Stomach (tissue), 9 donors: ENCODE measurements around the gene NUDT6. TPM values are rescaled to one million over a fixed set of nuclear protein-coding genes. Genes with fewer than 3 reads are reported as not detected.
"Not testable (repeated sequence)": the region's sequence is repeated elsewhere in the genome, so short reads cannot be mapped to it uniquely, and the experiment has no call there.

Experiments used
- DNase-seq, 2 donors: peaks; one replicate each; pipeline versions ENCODE4 v3.0.0 to v3.0.0-alpha.2; 2013 to 2019
- H3K27ac ChIP-seq, 5 donors: fragments of 200-600 bp in 4 of 5; sonication (generic) in 4 of 5; one replicate each; pipeline ENCODE4 v1.5.1; 2013 to 2019; ENCODE audit warnings: mild to moderate bottlenecking in 1 of 5, moderate library complexity in 1 of 5
- H3K27me3 ChIP-seq, 3 donors: fragments of 200-600 bp; sonication (generic); one replicate each; pipeline ENCODE4 v1.5.1; 2017 to 2019; ENCODE audit warnings: mixed run types in 1 of 3
- H3K36me3 ChIP-seq, 4 donors: fragments of 200-600 bp; sonication (generic); 1 replicate in 3 of 4; 2 replicates in 1 of 4; pipeline ENCODE4 v1.5.1; 2016 to 2019
- H3K4me1 ChIP-seq, 4 donors: fragments of 200-600 bp; sonication (generic); one replicate each; pipeline ENCODE4 v1.5.1; 2016 to 2019
- H3K4me3 ChIP-seq, 4 donors: fragments of 200-600 bp; sonication (generic) in 3 of 4; one replicate each; pipeline ENCODE4 v1.5.1; 2016 to 2019; ENCODE audit warnings: mild to moderate bottlenecking in 1 of 4
- H3K9me3 ChIP-seq, 4 donors: fragments of 200-600 bp; sonication (generic); one replicate each; pipeline ENCODE4 v1.5.1; 2016 to 2019
- CTCF ChIP-seq, 7 experiments: fragments of 450-650 bp in 4 of 7; fragments of 200-600 bp in 3 of 7; sonication (generic) in 3 of 7; IDR thresholded peaks; one replicate each; pipeline ENCODE4 v1.5.1; 2016 to 2019; ENCODE audit warnings: antibody characterized with exemption in 7 of 7, control low read depth in 2 of 7, mild to moderate bottlenecking in 1 of 7
- EP300 ChIP-seq: sonication (generic); formaldehyde crosslinking; IDR thresholded peaks from one replicate; pipeline ENCODE4 v1.6.1; 2017; ENCODE audit warnings: antibody characterized with exemption
- POLR2A ChIP-seq, 4 donors: fragments of 450-650 bp; IDR thresholded peaks; one replicate each; pipeline ENCODE4 v1.6.1; 2016; ENCODE audit warnings: antibody characterized with exemption in 4 of 4, control low read depth in 2 of 4, mild to moderate bottlenecking in 1 of 4, moderate library complexity in 1 of 4
- POLR2AphosphoS5 ChIP-seq, 3 donors: sonication (generic); formaldehyde crosslinking; IDR thresholded peaks; one replicate each; pipeline ENCODE4 v1.6.1; 2016; ENCODE audit warnings: antibody characterized with exemption in 3 of 3
- WGBS, 5 donors: extraction: QIAGEN DNeasy Blood & Tissue Kit in 3 of 5; methylation state at CpG; one replicate each; pipeline versions ENCODE4 v1.1.5 to v1.1.7; 2013 to 2018; 5-methylcytosine and 5-hydroxymethylcytosine counted together
- intact Hi-C: fragments of 100-400 bp; cut with DNase I; formaldehyde crosslinking; loops from one replicate; pipeline ENCODE4 v1.15.1; 2023; ENCODE audit warnings: low total_unique reads
- polyA plus RNA-seq, 3 donors: library from polyadenylated mRNA; stranded (reverse); fragments of 200-250 nt; gene quantifications; one replicate each; pipeline ENCODE4 v1.2.3, GENCODE V29; 2013
- total RNA-seq, 5 donors: library from RNA; depleted of rRNA; stranded (reverse); fragments of >200 nt; gene quantifications; one replicate each; pipeline versions ENCODE4 v1.1.0 to v1.2.3, GENCODE V29; 2014 to 2016
- donor health status: healthy with polysubstance abuse.
- donor health status: Bipolar disorder and iron deficiency.
- donor health status: healthy.

Gene NUDT6
- total and polyA plus RNA-seq, 8 donors: 0.58 to 10.5 (median 5.7) TPM; not detected in 1

- TF ChIP-seq EP300: no peak
- no peak for TF ChIP-seq POLR2AphosphoS5 (IDR thresholded peaks at IDR 0.05)
- no peak for TF ChIP-seq POLR2A (IDR thresholded peaks at IDR 0.05)
- TF ChIP-seq CTCF (IDR thresholded peaks at IDR 0.05): no peak
- Histone ChIP-seq H3K36me3 (no peaks in the 10 kb centered on the region), H3K4me1 (peaks cover 0 to 29% (median 14%) of the 10 kb centered on the region in 4 donors), H3K9me3 (no peaks in the 10 kb centered on the region), H3K4me3 (peak overlapping the region in 1 of 4 donors; percentile 3), H3K27ac (peak overlapping the region in 4 of 5 donors; percentile 1 to 66 (median 45)), H3K27me3 (no peaks in the 10 kb centered on the region)
- 47 to 59% (median 54%) methylated on average over 2 of the region's 2 CpGs for WGBS, 5 donors
- DNase-seq: no peak
- intact Hi-C loops: no loop called here
Measured at GRCh38 chr4:122855353-122855890, 67.0 kb downstream of the NUDT6 start.

- Histone ChIP-seq H3K27ac (peak overlapping the region in 4 of 5 donors; percentile 43 to 66 (median 52)), H3K4me1 (peaks cover 0 to 29% (median 14%) of the 10 kb centered on the region in 4 donors), H3K36me3 (no peaks in the 10 kb centered on the region), H3K27me3 (no peaks in the 10 kb centered on the region), H3K4me3 (peak overlapping the region in 3 of 4 donors; percentile 3 to 19 (median 15)), H3K9me3 (no peaks in the 10 kb centered on the region)
- intact Hi-C loops: no loop called here
- TF ChIP-seq EP300: no peak
- whole genome bisulfite sequencing, 5 donors: 44 to 55% (median 49%) methylated on average over 10 of the region's 10 CpGs
- DNase-seq: peak in 1 of 2 donors; percentile 75
Measured at GRCh38 chr4:122854447-122855352, 67.7 kb downstream of the NUDT6 start.

GRCh38 chr4:122851568-122851967 is 70.8 kb downstream of the NUDT6 start:
- peaks cover 0 to 31% (median 10%) of the 10 kb centered on the region in 4 donors for H3K4me1 ChIP-seq
- no peaks in the 10 kb centered on the region for H3K27me3 ChIP-seq
- no peaks in the 10 kb centered on the region for H3K36me3 ChIP-seq
- DNase-seq: no peak
- intact Hi-C loops: no loop called here
- H3K27ac ChIP-seq: no peak overlapping the region
- no peak for TF ChIP-seq CTCF (IDR thresholded peaks at IDR 0.05)
- no peak for TF ChIP-seq POLR2AphosphoS5 (IDR thresholded peaks at IDR 0.05)
- TF ChIP-seq POLR2A (IDR thresholded peaks at IDR 0.05): no peak
- no peaks in the 10 kb centered on the region for H3K9me3 ChIP-seq
- no peak overlapping the region for H3K4me3 ChIP-seq

GRCh38 chr4:122849789-122850188 is 72.6 kb downstream of the NUDT6 start:
- H3K27me3 ChIP-seq, DNase-seq, H3K36me3 ChIP-seq, H3K27ac ChIP-seq, H3K9me3 ChIP-seq, intact Hi-C loops, H3K4me3 ChIP-seq: not testable (repeated sequence)
- 90 to 99% (median 97%) methylated on average over 3 of the region's 3 CpGs for WGBS, 5 donors
- H3K4me1 ChIP-seq: peaks cover 0 to 19% (median 5%) of the 10 kb centered on the region in 4 donors

GRCh38 chr4:122847931-122848330 is 74.5 kb downstream of the NUDT6 start:
- H3K36me3 ChIP-seq: no peaks in the 10 kb centered on the region
- peaks cover 0 to 6% (median 0%) of the 10 kb centered on the region in 4 donors for H3K4me1 ChIP-seq
- H3K4me3 ChIP-seq: no peak overlapping the region
- no peak for DNase-seq
- TF ChIP-seq POLR2A (IDR thresholded peaks at IDR 0.05) (no peak), EP300 (no peak)
- H3K27ac ChIP-seq: no peak overlapping the region
- intact Hi-C loops: no loop called here
- no peaks in the 10 kb centered on the region for H3K9me3 ChIP-seq
- 73 to 90% (median 79%) methylated on average over 1 of the region's 1 CpG for WGBS, 5 donors
- H3K27me3 ChIP-seq: no peaks in the 10 kb centered on the region
